NCI-H187 treated with DMSO at 0.1 percent for 48 hours (cell line): ENCODE measurements around the gene IL1R2.

Source experiments
- DNase-seq: peaks from one replicate; lab custom pipeline; 2025; lab: John Stamatoyannopoulos, UW

The IL1R2 gene, protein sequence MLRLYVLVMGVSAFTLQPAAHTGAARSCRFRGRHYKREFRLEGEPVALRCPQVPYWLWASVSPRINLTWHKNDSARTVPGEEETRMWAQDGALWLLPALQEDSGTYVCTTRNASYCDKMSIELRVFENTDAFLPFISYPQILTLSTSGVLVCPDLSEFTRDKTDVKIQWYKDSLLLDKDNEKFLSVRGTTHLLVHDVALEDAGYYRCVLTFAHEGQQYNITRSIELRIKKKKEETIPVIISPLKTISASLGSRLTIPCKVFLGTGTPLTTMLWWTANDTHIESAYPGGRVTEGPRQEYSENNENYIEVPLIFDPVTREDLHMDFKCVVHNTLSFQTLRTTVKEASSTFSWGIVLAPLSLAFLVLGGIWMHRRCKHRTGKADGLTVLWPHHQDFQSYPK

DNA sequence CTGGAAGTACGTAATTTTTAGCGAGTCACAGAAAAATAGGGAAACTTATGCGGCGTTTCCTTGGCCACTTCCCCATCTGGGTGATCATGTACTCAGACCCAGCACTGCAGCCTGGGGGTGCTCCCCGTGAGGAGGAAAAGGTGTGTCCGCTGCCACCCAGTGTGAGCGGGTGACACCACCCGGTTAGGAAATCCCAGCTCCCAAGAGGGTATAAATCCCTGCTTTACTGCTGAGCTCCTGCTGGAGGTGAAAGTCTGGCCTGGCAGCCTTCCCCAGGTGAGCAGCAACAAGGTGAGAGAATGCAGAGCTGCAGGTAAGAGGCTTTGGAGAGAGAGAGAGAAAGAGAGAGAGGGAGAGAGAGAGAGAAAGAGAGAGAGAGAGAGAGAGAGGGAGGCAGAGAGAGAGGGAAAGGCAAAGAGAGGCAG is at the start of gene IL1R2:
Gene IL1R2 (plus strand): TSS at position 240 of the 425 bp plus-strand sequence. CDS start 16,616 bp downstream, outside the sequence.
- no peak for DNase-seq

DNA sequence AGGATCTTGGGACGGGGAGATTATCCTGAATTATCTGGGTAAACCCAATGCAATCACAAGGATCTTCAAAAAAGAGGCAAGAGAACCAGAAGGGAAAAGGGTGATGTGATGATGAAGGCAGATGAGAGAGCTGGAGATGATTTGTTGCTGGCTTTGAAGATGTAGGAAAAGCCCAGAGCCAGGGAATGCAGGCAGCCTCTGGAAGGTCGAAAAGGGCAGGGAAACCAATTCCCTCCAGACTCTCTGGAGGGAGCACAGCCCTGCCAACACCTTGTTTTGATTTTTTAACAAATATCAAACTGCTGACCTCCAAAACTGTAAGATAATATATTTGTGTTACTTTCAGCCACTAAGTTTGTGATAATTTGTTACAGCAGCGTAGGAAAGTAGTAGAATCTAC is 48.9 kb upstream of the IL1R2 start:
- DNase-seq, result no peak

DNA sequence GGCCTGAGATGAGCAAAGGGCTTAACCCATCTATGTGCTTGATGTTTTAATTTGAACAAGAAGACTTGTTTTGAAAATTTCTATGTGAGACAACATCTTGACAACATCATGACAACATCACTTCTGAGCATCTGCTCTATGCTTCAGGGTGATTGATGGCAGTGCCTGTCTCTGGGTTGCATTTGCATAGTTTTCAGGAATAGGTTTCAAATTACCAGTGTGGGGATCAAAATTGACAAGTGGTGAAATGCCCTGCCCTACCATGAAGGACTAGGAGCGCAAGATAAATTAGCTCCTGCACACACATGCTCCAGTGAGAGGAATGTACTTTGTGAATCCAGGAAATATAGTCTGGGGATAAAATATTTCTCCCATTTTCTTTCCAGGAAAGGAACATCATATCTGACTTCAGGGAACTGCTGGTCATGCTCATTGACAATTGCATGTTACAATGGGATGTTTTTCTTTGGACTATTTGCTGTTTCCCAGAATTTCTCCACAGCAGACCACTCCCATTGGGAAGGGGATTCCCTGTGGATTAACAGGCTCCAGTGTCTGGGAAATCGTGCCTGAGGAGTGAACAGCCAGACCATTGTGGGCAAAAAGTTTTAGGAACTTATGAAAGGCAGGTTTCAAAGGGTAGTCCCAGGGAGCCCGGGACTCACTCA is 45.3 kb upstream of the IL1R2 start:
- no peak for DNase-seq

DNA sequence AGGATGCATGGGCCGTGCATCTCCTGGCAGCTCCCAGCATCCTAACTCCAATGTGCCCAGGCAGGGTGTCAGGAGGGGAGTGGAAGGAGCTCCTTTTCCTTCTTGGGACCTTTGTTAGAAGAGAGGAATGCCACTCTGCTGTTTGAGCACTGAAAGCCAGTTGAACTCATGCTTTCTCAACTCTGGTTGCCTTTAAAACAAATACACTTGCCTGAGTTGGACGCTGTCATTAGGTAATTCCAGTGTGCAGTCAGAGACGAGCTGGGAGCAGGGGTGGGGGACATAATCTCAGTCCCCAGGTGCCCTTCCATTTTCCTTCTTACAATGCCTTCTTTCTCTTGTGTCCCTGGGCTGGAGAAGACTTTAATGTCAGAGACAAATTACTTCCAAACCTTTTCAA is 44.4 kb upstream of the IL1R2 start:
- DNase-seq, result no peak

DNA sequence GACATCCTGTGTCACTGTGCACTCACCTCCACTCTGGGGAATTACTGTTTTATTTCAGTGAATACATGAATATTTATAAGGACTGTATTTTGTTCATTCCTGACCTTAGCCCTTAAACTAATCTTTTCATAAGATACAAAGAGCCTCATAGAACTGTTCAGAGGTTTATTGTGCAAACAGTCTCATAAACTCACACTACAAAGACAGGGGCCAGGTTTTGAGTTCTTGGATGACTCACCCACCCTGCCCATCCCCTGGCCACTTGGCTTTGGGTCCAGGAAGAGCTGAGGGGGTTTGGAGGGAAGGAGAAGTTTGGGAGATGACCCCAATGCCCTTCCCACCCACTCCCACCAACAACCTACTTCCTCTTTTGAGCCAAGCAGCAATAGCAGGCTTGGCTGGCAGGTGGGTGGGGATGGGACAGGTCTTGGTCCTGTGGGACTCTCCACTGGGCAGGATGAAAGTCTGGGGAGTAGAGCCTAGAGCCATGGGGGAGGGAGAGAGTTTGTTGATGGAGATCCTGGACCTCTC is 43.1 kb upstream of the IL1R2 start:
- DNase-seq, result no peak

DNA sequence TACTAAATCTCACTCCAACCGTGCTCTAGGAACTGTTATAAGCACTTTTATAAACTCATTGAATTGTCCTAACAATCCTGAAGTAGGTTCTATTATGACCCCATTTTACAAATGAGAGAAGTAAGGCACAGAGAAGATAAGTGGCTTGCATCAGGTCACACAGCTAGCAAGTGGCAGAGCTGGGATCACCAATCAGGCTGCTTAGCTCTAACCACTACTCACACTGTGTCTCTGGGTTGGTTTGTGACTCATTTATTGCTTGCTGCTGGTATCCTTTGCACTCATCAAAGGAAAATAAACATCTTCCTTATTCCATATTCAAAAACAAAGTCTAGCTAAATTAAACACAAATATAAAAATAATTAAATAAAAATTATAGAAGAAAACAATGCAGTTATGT is 42.5 kb upstream of the IL1R2 start:
- DNase-seq, result no peak

DNA sequence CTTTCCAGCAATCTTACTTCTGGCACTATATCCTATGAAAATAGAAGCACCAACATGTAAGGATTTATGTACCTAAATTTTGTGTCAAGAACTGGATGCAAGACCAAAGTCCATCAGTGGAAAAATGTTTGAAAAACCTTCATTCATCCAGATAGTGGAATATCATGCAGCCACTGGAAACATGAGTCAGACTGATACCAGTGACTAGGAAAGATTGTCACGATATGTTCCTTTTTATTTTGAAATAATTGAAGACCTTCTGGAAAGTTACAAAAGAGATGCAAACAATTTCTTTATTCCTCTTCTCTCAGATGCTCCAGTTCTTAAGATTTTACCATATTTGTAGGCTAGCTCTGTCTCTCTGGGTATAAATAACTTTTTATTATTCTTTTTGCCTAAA is 40.5 kb upstream of the IL1R2 start:
- no peak for DNase-seq

DNA sequence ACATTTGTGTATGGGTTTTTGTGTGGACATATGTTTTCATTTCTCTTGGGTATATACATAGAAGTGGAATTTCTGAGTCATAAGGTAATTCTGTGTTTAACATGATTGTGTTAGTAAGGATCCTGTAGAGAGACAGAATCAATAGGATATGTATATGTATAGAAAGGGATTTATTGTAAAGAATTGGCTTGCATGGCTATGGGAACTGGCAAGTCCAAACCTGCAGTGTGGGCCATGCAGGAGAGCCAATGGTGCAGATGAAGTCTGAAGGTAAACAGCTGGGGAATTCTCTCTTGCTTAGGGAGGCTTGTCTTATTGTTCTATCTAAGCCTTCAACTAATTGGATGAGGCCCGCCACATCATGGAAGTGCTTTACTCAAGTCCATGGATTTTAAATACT is 39.2 kb upstream of the IL1R2 start:
- DNase-seq, result no peak

DNA sequence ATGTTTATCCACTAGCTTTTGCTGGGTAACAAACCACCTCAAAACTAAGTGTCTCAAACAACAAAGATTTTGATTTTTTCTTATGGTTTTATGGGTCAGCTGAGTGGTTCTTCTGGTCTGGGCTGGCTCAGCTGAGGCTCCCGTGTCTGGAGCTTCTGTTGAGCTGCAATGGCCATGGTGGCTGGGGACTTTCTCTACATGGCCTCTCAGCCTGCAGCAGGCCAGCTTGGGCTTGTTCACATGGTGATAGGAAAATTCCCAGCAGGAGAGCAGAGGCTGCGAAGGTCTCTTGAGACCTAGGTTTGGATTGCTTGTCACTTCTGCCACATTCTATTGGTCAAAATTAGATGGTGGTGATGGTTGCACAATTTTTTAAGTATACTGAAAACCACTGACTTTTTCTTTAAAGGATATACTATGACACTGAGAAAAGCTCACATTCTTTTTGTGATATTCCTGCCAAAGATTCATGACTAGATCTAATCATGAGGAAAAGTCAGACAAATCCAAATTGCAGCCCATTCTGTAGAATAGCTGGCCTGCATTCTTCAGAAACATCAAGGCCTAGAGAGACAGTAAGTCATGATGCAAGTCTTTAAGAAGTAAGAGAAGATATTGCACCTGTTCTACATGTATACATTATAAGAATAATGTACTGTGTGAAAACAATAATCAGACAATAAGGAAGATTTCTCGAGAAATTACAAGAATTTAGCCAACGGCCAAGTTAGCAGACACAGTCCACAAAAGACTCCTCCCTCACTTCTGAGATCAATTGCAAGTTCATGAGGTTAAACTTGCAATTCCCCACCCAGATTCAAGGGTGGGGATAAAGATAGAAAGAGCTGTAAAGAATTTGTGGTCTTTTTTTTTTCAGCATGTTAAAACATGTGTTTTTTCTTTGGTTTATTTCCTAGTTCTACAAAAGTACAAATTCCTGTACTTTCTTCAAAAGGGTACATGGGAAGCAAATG is 35.0 kb upstream of the IL1R2 start:
- no peak for DNase-seq

DNA sequence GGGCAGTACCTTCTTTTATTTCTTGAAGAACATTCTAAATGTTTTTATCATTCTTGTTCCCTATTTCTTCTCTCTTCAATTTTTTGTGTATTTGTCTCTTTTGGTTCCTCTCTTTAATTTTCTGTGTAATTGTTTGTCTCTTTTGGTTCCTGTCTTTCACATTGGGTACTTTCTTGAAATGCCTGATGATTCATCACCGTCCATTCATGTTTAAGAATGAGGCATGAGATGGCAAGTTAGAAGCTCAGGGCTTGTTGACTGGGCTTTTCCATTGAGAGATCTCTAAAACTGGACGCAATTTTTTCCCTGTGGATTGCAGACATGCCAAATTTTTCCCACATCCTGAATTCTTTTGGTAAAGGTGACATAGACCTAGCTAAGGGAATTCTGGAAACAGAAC is 33.7 kb upstream of the IL1R2 start:
- DNase-seq, result no peak

DNA sequence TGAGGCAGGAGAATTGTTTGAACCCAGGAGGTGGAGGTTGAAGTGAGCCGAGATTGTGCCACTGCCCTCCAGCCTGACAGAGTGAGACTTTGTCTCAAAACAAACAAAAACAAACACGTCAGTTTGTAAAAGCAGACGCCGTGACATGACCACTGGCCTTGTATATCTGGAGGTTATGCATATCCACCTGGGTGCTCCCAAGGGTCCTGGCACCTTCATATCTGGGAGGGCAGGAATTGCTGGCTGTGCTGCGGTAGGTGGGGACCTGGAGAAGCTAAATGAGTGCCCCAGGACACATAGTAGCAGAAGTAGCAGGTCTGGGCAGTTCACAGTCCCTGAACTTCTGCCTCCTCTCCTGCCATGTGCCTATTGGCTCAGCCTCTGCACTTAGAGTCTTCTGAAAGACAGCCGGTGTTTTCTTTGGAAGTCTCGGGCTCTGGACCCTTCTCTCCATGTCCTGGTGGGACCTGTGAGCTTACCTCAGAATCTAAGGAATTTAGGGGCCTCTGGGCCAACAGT is 30.9 kb upstream of the IL1R2 start:
- no peak for DNase-seq

DNA sequence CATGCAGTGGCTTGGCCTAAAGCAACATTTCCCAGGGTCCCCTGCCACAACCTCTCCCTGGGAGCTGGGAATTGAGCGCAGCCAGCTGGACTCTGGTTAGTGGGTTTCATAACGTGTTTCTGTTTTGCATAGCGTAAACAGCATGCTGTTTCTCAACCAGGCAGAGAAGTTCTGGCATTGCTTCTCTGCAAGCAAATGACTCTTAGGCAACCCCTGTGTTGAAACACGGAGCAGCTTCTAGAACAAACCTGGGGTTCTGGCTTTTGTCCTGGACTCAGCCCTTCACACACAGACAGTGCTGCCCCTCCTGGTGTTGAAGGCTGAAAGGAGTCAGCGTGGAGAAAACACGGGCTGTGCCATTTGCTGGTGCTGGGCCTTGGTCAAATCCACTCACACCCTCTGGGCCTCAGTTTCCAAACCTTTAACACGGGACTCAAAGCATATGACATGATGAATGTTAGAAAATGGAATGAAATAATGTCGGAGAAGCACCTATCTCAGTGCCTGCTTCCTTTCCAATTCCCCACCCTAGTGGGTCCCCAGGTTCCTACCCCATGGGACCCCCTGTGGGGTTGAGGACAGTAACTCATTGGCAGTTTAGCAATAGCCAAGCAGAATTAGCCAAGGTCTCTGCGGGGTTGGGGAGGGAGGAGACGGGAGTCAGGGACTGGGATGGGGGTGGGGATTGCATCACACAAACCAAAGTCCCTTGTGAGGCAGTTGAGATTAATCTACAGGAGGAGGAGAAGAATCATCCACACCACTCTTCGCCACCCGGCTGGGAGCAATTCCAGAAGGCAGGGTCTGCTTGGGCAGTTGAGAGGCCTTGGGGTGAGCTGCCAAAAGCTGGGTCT is 30.2 kb upstream of the IL1R2 start:
- no peak for DNase-seq

DNA sequence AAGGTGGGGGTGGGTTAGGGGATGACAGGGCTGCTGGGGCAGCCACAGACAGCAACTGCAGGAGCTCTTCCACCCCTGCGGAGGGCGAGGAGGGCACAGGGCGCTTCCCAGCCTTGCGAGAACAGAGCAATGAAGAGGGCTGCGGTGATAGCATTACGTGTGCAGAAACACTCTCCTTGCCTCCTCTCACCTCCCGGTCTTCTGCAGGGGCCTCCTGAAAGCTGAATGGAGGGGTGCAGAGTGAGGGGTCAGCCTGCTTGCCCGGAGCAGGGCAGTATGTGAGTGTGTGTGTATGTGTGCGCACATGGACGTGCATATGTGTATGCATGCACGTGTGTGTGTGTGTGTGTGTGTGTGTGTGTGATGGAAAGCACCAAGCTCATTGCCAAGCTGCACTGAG is 29.5 kb upstream of the IL1R2 start:
- DNase-seq, result no peak

DNA sequence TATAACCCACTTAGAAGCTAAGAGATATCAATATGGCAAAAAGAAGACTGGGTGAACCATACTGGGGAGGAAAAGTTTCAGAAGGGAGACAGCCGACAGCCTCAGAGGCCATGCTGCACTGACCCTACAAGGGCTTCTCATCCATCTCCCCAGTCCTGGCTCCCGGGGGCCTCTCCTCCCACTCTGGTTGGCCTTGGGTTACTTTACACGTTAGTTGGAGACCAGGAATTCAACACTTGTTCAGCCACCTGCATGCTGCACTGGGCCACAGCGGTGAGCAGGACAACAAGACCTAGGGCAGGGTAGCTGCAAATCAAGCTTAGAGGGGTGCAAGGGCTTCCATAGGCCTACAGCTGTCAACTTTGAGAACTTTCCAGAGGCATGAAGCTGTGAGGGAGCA is 28.6 kb upstream of the IL1R2 start:
- DNase-seq, result no peak

DNA sequence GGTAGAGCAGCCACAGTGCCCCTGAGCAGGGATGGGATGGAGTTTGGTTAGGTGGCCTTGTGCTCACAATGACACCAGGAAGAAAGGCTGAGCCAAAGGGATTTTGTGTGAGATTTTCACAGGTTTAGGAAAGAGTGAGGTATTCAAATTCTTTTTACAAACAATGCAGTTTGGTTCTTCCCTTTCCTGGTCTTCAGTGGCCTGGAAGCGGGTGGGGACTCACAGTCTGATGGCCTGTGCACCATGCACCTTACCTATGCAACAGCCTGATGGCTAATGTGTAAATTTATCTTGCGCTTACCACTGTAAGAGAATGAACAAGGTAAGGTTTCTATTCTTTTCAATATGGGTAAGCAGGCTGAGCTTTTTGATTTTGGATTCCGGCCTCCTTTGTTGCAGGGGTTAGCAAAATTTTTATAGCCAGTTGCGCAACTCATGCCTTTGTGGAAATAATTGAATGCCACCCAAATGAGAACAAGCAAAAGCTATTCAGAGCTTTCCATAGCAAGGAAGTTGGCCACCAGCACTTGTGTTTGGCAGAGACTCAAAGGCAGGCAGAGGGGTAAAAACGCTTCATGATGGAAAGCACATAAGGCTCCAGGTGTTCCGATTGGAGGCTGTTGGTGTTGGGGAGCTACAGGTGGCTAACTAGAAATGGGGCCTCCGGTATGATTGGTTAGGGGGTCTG is 23.8 kb upstream of the IL1R2 start:
- no peak for DNase-seq

DNA sequence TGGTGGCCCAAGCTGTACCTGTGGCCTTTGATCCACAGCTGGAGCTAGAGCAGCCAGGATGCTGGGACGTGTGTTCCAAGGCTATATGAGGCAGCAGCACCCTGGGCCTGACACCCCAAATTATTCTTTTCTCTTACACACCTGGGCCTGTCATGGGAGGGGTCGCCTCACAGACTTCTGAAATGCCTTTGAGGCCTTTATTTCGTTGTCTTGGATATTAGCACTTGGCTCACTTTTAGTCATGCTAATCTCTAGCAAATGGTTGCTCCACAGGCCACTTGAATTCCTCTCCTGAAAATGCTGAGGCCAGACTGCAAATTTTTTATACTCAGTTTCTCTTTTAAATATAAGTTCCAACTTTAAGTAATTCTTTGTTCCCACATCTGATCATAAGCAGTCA is 22.0 kb upstream of the IL1R2 start:
- DNase-seq, result no peak

DNA sequence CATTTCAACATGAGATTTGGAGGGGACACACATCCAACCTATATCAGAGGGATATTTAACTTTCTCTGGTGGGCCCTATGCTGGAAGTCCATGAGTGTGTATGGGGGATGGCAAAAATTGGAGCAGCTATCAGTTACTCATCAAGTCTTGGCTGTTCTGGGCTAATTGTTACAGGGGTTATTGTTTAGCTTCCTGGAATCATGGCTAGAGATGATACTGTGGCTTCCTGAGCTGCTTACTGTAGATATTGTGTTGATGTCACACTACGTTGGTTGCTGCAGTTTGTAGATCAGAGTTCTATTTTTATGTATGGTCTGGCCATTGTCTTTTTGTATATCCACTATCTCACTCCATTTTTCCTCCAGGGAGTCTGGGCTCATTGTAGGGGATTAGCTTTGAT is 20.9 kb upstream of the IL1R2 start:
- DNase-seq, result no peak

DNA sequence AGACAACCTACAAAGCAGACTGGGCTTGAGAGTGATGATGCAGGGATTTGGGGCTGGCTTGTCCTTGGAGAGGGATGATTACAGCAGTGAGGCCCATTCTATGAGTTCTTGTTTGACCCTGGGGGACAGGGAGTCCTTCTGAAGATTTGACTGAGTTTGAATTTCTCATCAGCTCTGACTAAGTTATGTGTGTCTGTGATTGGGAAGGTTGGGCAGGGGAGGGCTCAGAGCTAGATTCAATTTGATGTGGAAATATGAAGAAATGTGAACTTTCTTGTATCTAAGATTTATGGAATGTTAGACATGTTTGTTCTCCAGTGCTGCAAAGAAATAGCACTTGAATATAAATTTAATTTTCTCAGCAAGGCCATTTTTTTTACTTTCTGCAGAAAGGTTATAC is 19.9 kb upstream of the IL1R2 start:
- DNase-seq, result no peak

DNA sequence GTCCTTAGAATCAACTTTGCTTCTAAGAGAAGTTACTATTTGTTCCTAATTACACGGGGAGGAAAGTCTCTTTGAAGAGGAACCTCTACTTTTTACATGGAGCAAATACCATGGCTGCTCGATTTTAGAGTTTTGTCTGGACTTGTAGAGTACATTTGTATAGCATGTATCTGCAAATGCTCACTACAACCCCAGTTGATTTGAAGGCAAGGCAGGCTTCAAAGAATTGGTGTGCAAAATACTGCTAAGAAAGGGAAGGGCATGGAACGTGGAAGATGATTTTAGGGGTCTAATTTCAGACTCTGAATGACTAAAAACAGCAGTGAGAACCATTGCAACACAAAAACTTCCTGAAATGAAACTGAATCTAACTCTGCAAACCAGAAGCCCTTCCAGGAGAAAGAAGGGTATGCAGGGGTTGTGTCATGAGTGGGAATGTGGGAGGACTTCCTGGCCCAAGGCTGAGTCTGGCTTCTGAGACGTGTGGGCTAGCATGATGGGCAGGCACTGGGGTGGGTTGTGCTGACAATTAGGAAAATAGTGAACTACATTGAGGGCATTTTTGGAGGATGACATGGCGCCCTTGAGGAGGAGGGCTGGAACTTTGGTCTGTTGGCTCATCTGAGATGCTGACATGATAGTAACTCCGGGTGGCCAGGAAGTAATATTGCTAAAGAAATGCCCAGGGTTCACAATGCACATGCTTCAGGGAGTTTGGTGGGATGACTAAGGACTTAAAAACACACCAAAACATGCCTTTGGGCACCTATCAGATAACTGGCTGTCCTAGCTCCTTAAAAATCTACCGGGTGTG is 18.9 kb upstream of the IL1R2 start:
- no peak for DNase-seq

DNA sequence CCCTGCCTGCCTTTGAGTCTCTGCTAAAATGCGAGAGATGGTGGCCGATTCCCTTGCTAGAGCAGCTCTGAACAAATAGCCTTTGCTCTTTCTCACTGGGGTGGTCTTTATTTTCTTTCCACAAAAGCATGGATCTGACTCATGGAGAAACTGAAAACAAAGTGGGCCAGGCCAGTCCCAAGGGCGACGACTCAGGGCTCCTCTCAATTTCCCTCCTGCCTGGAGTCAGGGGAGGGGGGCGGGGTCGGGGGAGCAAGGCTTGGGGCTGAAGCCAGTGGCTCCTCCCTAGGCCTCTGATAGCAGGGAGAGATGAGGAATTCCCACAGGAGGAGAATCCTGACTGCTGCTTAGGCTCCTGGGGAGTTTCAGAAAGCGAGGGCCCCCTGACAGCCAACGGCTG is 17.1 kb upstream of the IL1R2 start:
- DNase-seq, result no peak
